CD14-positive monocyte (primary cell): ENCODE results near the gene TMA7B. TPM values are rescaled to one million over a fixed set of nuclear protein-coding genes. Genes with fewer than 3 reads are reported as not detected.
"Not testable (repeated sequence)": the region's sequence is repeated elsewhere in the genome, so short reads cannot be mapped to it uniquely, and the experiment has no call there.

Experiments
- DNase-seq, 3 donors: peaks; one replicate each; pipeline ENCODE4 v3.0.0-alpha.2; 2011 to 2022
- H2AFZ ChIP-seq: 2 replicates; pipeline ENCODE4 v1.6.0; 2012; ENCODE audit warnings: mild to moderate bottlenecking, low read depth, low read length, inconsistent platforms; ENCODE audit not compliant: insufficient read depth, poor library complexity, severe bottlenecking
- H3K27ac ChIP-seq, 2 donors: 1 replicate in 1 of 2; 2 replicates in 1 of 2; pipeline ENCODE4 v1.5.1; 2012 to 2013; ENCODE audit warnings: low read length in 2 of 2, control low read depth in 1 of 2, inconsistent platforms in 1 of 2, low read depth in 1 of 2, mild to moderate bottlenecking in 1 of 2
- H3K27me3 ChIP-seq, 2 donors: one replicate each; pipeline versions ENCODE4 v1.6.0 to v1.6.1; 2011 to 2013; ENCODE audit warnings: low read length in 2 of 2; ENCODE audit not compliant: control insufficient read depth in 2 of 2, insufficient read depth in 2 of 2
- H3K36me3 ChIP-seq, 2 donors: replicated peaks in 1 of 2; 1 replicate in 1 of 2; 2 replicates in 1 of 2; pipeline versions ENCODE4 v1.5.1 to v1.6.1; 2012 to 2013; ENCODE audit warnings: low read length in 2 of 2, control low read depth in 1 of 2, inconsistent platforms in 1 of 2, mild to moderate bottlenecking in 1 of 2; ENCODE audit not compliant: insufficient read depth in 2 of 2, control insufficient read depth in 1 of 2
- H3K4me1 ChIP-seq, 2 donors: 1 replicate in 1 of 2; 2 replicates in 1 of 2; pipeline versions ENCODE4 v1.5.1 to v1.6.1; 2012 to 2013; ENCODE audit warnings: low read length in 2 of 2, control low read depth in 1 of 2, inconsistent platforms in 1 of 2, mild to moderate bottlenecking in 1 of 2, moderate library complexity in 1 of 2; ENCODE audit not compliant: insufficient read depth in 2 of 2, control insufficient read depth in 1 of 2
- H3K4me2 ChIP-seq: replicated peaks from 2 replicates; pipeline ENCODE3; 2012; ENCODE audit warnings: low read length, moderate library complexity, mild to moderate bottlenecking; ENCODE audit not compliant: poor library complexity, severe bottlenecking; ENCODE audit errors: extremely low read depth
- H3K4me3 ChIP-seq, 3 experiments: fragments of 200-600 bp in 1 of 3; sonication (generic) in 1 of 3; replicated peaks in 1 of 3; 1 replicate in 2 of 3; 2 replicates in 1 of 3; pipeline ENCODE4 v1.5.1; 2011 to 2013; ENCODE audit warnings: low read length in 3 of 3, mild to moderate bottlenecking in 3 of 3, control low read depth in 2 of 3, low read depth in 2 of 3, inconsistent platforms in 1 of 3, moderate library complexity in 1 of 3
- H3K79me2 ChIP-seq: 2 replicates; pipeline ENCODE4 v1.6.0; 2012; ENCODE audit warnings: mild to moderate bottlenecking, control low read depth, inconsistent platforms, low read length, moderate library complexity; ENCODE audit not compliant: insufficient read depth
- H3K9ac ChIP-seq: 2 replicates; pipeline ENCODE4 v1.6.0; 2017; ENCODE audit warnings: low read length, mild to moderate bottlenecking; ENCODE audit not compliant: insufficient read depth, poor library complexity, severe bottlenecking
- H3K9me3 ChIP-seq, 2 donors: replicated peaks in 1 of 2; 1 replicate in 1 of 2; 2 replicates in 1 of 2; pipeline versions ENCODE4 v1.5.1 to v1.6.1; 2012 to 2013; ENCODE audit warnings: low read length in 2 of 2, control low read depth in 1 of 2; ENCODE audit not compliant: control insufficient read depth in 1 of 2, insufficient read depth in 1 of 2
- H4K20me1 ChIP-seq: 2 replicates; pipeline ENCODE4 v1.6.0; 2012; ENCODE audit warnings: mild to moderate bottlenecking, low read length, control low read depth, moderate library complexity; ENCODE audit not compliant: insufficient read depth
- H3K27ac Mint-ChIP-seq, 7 donors: one replicate each; pipeline ENCODE4 v1.8.0; 2020; ENCODE audit warnings: mild to moderate bottlenecking in 7 of 7, mixed read lengths in 7 of 7, moderate library complexity in 6 of 7, inconsistent platforms in 2 of 7
- H3K27me3 Mint-ChIP-seq, 3 donors: one replicate each; pipeline ENCODE4 v1.8.0; 2021 to 2022; ENCODE audit warnings: low read depth in 3 of 3, mild to moderate bottlenecking in 3 of 3, mixed read lengths in 3 of 3, moderate library complexity in 3 of 3, inconsistent platforms in 1 of 3
- H3K36me3 Mint-ChIP-seq, 2 donors: one replicate each; pipeline ENCODE4 v1.8.0; 2020; ENCODE audit warnings: mixed read lengths in 2 of 2, inconsistent platforms in 1 of 2, mild to moderate bottlenecking in 1 of 2
- H3K4me1 Mint-ChIP-seq: one replicate; pipeline ENCODE4 v1.8.0; 2020; ENCODE audit warnings: mild to moderate bottlenecking, mixed read lengths
- H3K4me3 Mint-ChIP-seq, 2 donors: one replicate each; pipeline ENCODE4 v1.8.0; 2020; ENCODE audit warnings: mild to moderate bottlenecking in 2 of 2, mixed read lengths in 2 of 2, moderate library complexity in 1 of 2
- H3K9me3 Mint-ChIP-seq, 7 donors: one replicate each; pipeline ENCODE4 v1.8.0; 2020 to 2022; ENCODE audit warnings: mixed read lengths in 7 of 7, mild to moderate bottlenecking in 6 of 7, moderate library complexity in 6 of 7, inconsistent platforms in 2 of 7
- WGBS: methylation state at CpG from one replicate; pipeline ENCODE4 v1.1.5; 2013; ENCODE audit warnings: missing lambda C conversion rate; ENCODE audit not compliant: insufficient coverage; 5-methylcytosine and 5-hydroxymethylcytosine counted together
- intact Hi-C, 2 donors: fragments of 100-400 bp; cut with micrococcal nuclease; formaldehyde crosslinking; loops; one replicate each; pipeline versions ENCODE4 v1.15.0 to v1.15.1; 2023
- polyA plus RNA-seq, 3 donors: library from polyadenylated mRNA; depleted of rRNA in 1 of 3; unstranded in 2 of 3; stranded (reverse) in 1 of 3; fragments of 300-500 nt in 2 of 3; fragments of >200 nt in 1 of 3; fragmentation: Illumina TruSeq in 2 of 3; gene quantifications; 1 replicate in 2 of 3; 2 replicates in 1 of 3; pipeline ENCODE4 v1.2.3, GENCODE V29; 2012 to 2021
- TF ChIP-seq, protein P1 (sequence below): fragments of 200-600 bp; IDR thresholded peaks from one replicate; pipeline ENCODE4 v1.8.0; 2022; ENCODE audit warnings: antibody characterized with exemption, mild to moderate bottlenecking

The TMA7B gene
- polyA plus RNA-seq, 3 donors, result 0.13 TPM; not detected in 2

DNA sequence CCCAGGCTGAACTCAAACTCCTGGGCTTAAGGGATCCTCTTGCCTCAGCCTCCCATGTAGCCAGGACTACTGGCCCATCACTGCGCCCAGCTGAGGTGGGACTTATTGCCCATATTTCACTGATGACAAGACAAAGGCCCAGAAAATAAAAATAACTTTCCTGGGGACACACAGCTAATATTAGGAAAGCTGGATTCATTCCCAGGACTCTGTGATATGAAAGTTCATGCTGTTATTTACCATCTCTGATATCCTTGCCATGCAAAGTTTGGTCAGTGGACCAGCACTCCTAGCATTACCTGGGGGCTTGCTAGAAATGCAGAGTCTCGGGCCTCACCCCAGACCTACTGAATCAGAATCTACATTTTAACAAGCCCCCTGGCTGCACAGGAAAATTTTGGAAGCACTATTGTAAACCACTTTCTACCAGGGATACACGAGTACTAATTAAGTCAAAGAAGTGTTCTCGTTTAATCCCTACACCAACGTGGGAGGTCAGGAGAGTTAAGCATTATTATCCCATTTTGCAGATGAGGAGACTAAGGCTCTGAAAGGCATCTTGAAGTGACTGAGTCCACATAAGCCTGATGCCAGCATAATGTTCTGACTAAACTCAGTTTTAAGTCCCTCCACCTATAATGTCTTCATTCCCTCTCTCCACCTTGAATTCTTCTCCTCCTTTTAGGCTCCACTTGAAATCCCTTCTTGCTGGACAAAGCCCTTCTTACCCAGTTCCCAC, 32.1 kb downstream of the TMA7B start:
- Histone ChIP-seq H3K9me3 (no peaks in the 10 kb centered on the region), H3K4me3 (no peak overlapping the region), H3K36me3 (no peaks in the 10 kb centered on the region), H4K20me1 (no peaks in the 10 kb centered on the region), H2AFZ (no peak overlapping the region), H3K27me3 (peaks cover 36 to 61% of the 10 kb centered on the region in 2 donors), H3K4me1 (peaks cover 7 to 13% of the 10 kb centered on the region in 2 donors), H3K79me2 (no peaks in the 10 kb centered on the region), H3K9ac (no peak overlapping the region), H3K27ac (no peak overlapping the region), H3K4me2 (no peak overlapping the region)
- peaks cover 57 to 73% (median 64%) of the 10 kb centered on the region in 3 donors for H3K27me3 Mint-ChIP-seq
- peaks cover 0 to 7% (median 2%) of the 10 kb centered on the region in 7 donors for H3K9me3 Mint-ChIP-seq
- TF ChIP-seq, protein P1, sequence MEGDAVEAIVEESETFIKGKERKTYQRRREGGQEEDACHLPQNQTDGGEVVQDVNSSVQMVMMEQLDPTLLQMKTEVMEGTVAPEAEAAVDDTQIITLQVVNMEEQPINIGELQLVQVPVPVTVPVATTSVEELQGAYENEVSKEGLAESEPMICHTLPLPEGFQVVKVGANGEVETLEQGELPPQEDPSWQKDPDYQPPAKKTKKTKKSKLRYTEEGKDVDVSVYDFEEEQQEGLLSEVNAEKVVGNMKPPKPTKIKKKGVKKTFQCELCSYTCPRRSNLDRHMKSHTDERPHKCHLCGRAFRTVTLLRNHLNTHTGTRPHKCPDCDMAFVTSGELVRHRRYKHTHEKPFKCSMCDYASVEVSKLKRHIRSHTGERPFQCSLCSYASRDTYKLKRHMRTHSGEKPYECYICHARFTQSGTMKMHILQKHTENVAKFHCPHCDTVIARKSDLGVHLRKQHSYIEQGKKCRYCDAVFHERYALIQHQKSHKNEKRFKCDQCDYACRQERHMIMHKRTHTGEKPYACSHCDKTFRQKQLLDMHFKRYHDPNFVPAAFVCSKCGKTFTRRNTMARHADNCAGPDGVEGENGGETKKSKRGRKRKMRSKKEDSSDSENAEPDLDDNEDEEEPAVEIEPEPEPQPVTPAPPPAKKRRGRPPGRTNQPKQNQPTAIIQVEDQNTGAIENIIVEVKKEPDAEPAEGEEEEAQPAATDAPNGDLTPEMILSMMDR, result no peak
- H3K4me1 Mint-ChIP-seq, result peaks cover 7% of the 10 kb centered on the region
- no peak for DNase-seq
- H3K36me3 Mint-ChIP-seq, result peaks cover 0 to 5% of the 10 kb centered on the region in 2 donors
- H3K27ac Mint-ChIP-seq, result no peak overlapping the region
- intact Hi-C loops, result loop anchor here in 1 of 2 donors (10.0 kb wide), 1 partner anchor 57 kb away; no protein-coding TSS in a partner anchor
- H3K4me3 Mint-ChIP-seq, result peak overlapping the region in 1 of 2 donors; percentile 53
- 100% methylated on average over 1 of the region's 5 CpGs for WGBS

DNA sequence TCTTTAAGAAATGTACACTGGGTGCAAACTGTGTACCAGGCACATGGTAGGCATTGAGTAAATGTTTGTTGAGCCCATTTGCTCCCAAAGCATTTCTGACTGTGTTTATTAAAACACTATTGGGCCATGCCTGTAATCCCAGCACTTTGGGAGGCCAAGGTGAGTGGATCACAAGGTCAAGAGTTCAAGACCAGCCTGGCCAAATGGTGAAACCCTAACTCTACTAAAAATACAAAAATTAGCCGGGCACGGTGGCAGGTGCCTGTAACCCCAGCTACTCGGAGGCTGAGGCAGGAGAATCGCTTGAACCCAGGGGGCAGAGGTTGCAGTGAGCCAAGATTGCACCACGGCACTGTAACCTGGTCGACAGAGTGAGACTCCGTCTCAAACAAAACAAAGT, 32.7 kb downstream of the TMA7B start:
- not testable (repeated sequence) for H3K36me3 Mint-ChIP-seq, H3K4me1 Mint-ChIP-seq, H3K9ac ChIP-seq, H3K4me3 ChIP-seq, H3K9me3 ChIP-seq, H3K27ac ChIP-seq, H3K27ac Mint-ChIP-seq, H3K79me2 ChIP-seq, H3K36me3 ChIP-seq, H3K4me2 ChIP-seq, DNase-seq, H2AFZ ChIP-seq, H4K20me1 ChIP-seq, H3K9me3 Mint-ChIP-seq
- intact Hi-C loops, result loop anchor here in 1 of 2 donors (10.0 kb wide), 1 partner anchor 58 kb away; no protein-coding TSS in a partner anchor
- peaks cover 60 to 77% (median 71%) of the 10 kb centered on the region in 3 donors for H3K27me3 Mint-ChIP-seq
- H3K27me3 ChIP-seq, result peaks cover 36 to 67% of the 10 kb centered on the region in 2 donors
- WGBS, result 100% methylated on average over 5 of the region's 7 CpGs
- H3K4me3 Mint-ChIP-seq, result peak overlapping the region in 1 of 2 donors; percentile 67
- H3K4me1 ChIP-seq, result peaks cover 7 to 13% of the 10 kb centered on the region in 2 donors
